GM19351 (cell line): ENCODE results near the gene RGS4.

Experiments
- ATAC-seq: cut with Tn5 transposase; IDR thresholded peaks from one replicate; pipeline ENCODE4 v1.9.1; 2021; ENCODE audit warnings: mild to moderate bottlenecking, moderate library complexity; ENCODE audit not compliant: unreplicated experiment

Gene RGS4

GRCh38 chr1:163069142-163069541 lies at the start of gene RGS4:
RGS4 (plus strand) TSS chr1:163069361; CDS start chr1:163069485, 124 bp downstream.
- ATAC-seq: no peak

GRCh38 chr1:163022129-163022528 lies 47.0 kb upstream of the RGS4 start:
- no peak for ATAC-seq

GRCh38 chr1:163027610-163028009 lies 41.6 kb upstream of the RGS4 start:
- ATAC-seq: no peak

GRCh38 chr1:163029901-163030300 lies 39.3 kb upstream of the RGS4 start:
- ATAC-seq: no peak

- ATAC-seq: no peak
Measured at GRCh38 chr1:163035446-163036249, 33.5 kb upstream of the RGS4 start.

- ATAC-seq: no peak
Measured at GRCh38 chr1:163036671-163037070, 32.5 kb upstream of the RGS4 start.

- ATAC-seq: no peak
Measured at GRCh38 chr1:163038928-163039706, 30.0 kb upstream of the RGS4 start.

GRCh38 chr1:163039707-163040093 lies 29.5 kb upstream of the RGS4 start:
- ATAC-seq: no peak

- no peak for ATAC-seq
Measured at GRCh38 chr1:163046071-163046470, 23.1 kb upstream of the RGS4 start.

- no peak for ATAC-seq
Measured at GRCh38 chr1:163047951-163048659, 21.1 kb upstream of the RGS4 start.

GRCh38 chr1:163048869-163049268 lies 20.3 kb upstream of the RGS4 start:
- no peak for ATAC-seq

GRCh38 chr1:163049296-163049695 lies 19.9 kb upstream of the RGS4 start:
- no peak for ATAC-seq

GRCh38 chr1:163050496-163050895 lies 18.7 kb upstream of the RGS4 start:
- no peak for ATAC-seq

GRCh38 chr1:163054181-163054591 lies 15.0 kb upstream of the RGS4 start:
- no peak for ATAC-seq

- ATAC-seq: no peak
Measured at GRCh38 chr1:163055005-163055404, 14.2 kb upstream of the RGS4 start.

- ATAC-seq: no peak
Measured at GRCh38 chr1:163055531-163055930, 13.6 kb upstream of the RGS4 start.

- ATAC-seq: no peak
Measured at GRCh38 chr1:163056831-163057230, 12.3 kb upstream of the RGS4 start.

GRCh38 chr1:163060343-163061007 lies 8.7 kb upstream of the RGS4 start:
- ATAC-seq: no peak

- ATAC-seq: no peak
Measured at GRCh38 chr1:163063143-163063542, 6.0 kb upstream of the RGS4 start.

GRCh38 chr1:163063610-163064009 lies 5.6 kb upstream of the RGS4 start:
- no peak for ATAC-seq

- no peak for ATAC-seq
Measured at GRCh38 chr1:163066168-163066567, 3.0 kb upstream of the RGS4 start.
